GM23338 (cell line): ENCODE results near the gene NEK6.

ENCODE experiments used
- CREB1 ChIP-seq: fragments of 250-450 bp; sonication (Bioruptor Pico); IDR thresholded peaks from 2 replicates; pipeline ENCODE4 v1.5.0; 2020; ENCODE audit warnings: low read depth, mild to moderate bottlenecking, moderate library complexity
- EZH2 ChIP-seq: fragments of 200-600 bp; sonication (generic); IDR thresholded peaks from one replicate; pipeline ENCODE4 v1.8.0; 2017; ENCODE audit warnings: antibody characterized with exemption, mild to moderate bottlenecking, low read depth; ENCODE audit not compliant: unreplicated experiment
- JUNB ChIP-seq: IDR thresholded peaks from one replicate; pipeline ENCODE4 v1.6.1; 2016; ENCODE audit warnings: antibody characterized with exemption; ENCODE audit not compliant: unreplicated experiment
- POLR2AphosphoS5 ChIP-seq: IDR thresholded peaks from 2 replicates; pipeline ENCODE4 v1.6.1; 2016; ENCODE audit warnings: antibody characterized with exemption, low read depth
- REST ChIP-seq: IDR thresholded peaks from one replicate; pipeline ENCODE4 v1.6.1; 2018; ENCODE audit warnings: antibody characterized with exemption; ENCODE audit not compliant: unreplicated experiment
- TF ChIP-seq, protein P1 (sequence below), 2 experiments: fragments of 200-600 bp in 1 of 2; sonication (generic) in 1 of 2; conservative IDR thresholded peaks; 2 replicates each; pipeline versions ENCODE4 v1.5.1 to v1.6.1; 2016 to 2017; ENCODE audit warnings: antibody characterized with exemption in 2 of 2, low read depth in 2 of 2, mild to moderate bottlenecking in 2 of 2, moderate library complexity in 1 of 2

- no peak for TF ChIP-seq EZH2
- no peak for TF ChIP-seq POLR2AphosphoS5
- TF ChIP-seq, protein P1, sequence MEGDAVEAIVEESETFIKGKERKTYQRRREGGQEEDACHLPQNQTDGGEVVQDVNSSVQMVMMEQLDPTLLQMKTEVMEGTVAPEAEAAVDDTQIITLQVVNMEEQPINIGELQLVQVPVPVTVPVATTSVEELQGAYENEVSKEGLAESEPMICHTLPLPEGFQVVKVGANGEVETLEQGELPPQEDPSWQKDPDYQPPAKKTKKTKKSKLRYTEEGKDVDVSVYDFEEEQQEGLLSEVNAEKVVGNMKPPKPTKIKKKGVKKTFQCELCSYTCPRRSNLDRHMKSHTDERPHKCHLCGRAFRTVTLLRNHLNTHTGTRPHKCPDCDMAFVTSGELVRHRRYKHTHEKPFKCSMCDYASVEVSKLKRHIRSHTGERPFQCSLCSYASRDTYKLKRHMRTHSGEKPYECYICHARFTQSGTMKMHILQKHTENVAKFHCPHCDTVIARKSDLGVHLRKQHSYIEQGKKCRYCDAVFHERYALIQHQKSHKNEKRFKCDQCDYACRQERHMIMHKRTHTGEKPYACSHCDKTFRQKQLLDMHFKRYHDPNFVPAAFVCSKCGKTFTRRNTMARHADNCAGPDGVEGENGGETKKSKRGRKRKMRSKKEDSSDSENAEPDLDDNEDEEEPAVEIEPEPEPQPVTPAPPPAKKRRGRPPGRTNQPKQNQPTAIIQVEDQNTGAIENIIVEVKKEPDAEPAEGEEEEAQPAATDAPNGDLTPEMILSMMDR (conservative IDR thresholded peaks at IDR 0.05; ENCODE audit: low read depth in 2 of 2): no peak
- TF ChIP-seq REST: no peak
- TF ChIP-seq CREB1 (CRISPR knock-in tag): no peak
- TF ChIP-seq JUNB: no peak
Observed at GRCh38 chr9:124390794-124391658, 133.3 kb downstream of the NEK6 start.
